ENCODE measurements around the gene SUPT16H.

DNA sequence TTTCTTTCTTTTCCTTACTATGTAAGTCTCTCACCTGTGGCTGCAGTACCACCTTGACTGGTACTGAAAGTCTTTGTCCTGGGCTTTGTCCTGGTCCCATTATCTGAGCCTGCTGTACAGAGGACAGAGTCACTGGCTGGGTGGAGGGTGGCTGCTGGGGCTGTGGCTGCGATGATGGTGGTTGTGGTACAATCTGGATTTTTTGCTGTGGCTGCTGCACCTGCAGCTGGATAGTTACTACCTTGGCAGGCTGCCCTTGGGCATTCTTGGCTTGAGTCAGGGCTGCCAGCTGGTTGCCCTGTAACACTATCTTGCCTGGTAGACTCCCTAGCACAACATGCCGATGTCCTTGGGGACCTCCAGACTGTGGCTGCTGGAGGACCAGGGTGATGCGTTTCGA, 45.1 kb upstream of the SUPT16H start:
- TF ChIP-seq CTCF (conservative IDR thresholded peaks at IDR 0.05; ENCODE audit: low read depth, low read length) (no peak), EZH2 (IDR thresholded peaks at IDR 0.05; ENCODE audit: borderline replicate concordance, low read depth, low read length, poor library complexity, severe bottlenecking) (no peak)

Data from A673 (cell line).